Muscle layer of duodenum (tissue), 2 donors: ENCODE data around the gene LUZP1.

Experiments
- H3K27ac ChIP-seq: one replicate; pipeline ENCODE4 v1.7.0; 2013; ENCODE audit warnings: mild to moderate bottlenecking, low read length
- H3K27me3 ChIP-seq: one replicate; pipeline ENCODE4 v1.7.0; 2013; ENCODE audit warnings: low read depth, mild to moderate bottlenecking, control low read depth, low read length
- H3K36me3 ChIP-seq, 2 donors: one replicate each; pipeline ENCODE4 v1.7.0; 2013; ENCODE audit warnings: low read length in 2 of 2, control low read depth in 1 of 2, mild to moderate bottlenecking in 1 of 2; ENCODE audit not compliant: insufficient read depth in 2 of 2, control insufficient read depth in 1 of 2
- H3K4me1 ChIP-seq, 2 donors: one replicate each; pipeline ENCODE4 v1.7.0; 2013; ENCODE audit warnings: low read length in 2 of 2, mild to moderate bottlenecking in 2 of 2, control low read depth in 1 of 2, moderate library complexity in 1 of 2; ENCODE audit not compliant: insufficient read depth in 2 of 2, control insufficient read depth in 1 of 2
- H3K4me3 ChIP-seq, 2 donors: one replicate each; pipeline ENCODE4 v1.7.0; 2013; ENCODE audit warnings: low read length in 2 of 2, low read depth in 1 of 2, mild to moderate bottlenecking in 1 of 2
- H3K9me3 ChIP-seq, 2 donors: one replicate each; pipeline ENCODE4 v1.7.0; 2013; ENCODE audit warnings: low read length in 2 of 2, control low read depth in 1 of 2, mild to moderate bottlenecking in 1 of 2; ENCODE audit not compliant: control insufficient read depth in 1 of 2
- donor health status: healthy.

LUZP1 gene

DNA sequence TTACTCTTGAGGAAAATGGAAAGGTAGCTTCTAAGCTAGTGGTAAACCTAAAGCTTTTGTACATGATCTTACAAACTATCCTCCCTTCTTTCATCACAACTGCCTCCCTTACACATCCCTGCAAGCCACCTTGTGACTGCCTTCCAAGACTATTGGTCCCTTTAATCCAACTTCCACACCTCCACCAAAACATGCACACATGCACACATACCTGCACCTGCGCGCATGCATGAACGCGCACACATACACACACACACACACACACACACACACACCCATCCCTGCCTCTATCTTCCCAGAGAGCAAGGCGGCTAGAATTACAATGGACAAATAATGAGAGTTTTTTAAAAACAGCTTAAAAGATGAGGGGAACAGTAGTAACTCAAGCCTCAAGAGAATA is 58.3 kb downstream of the LUZP1 start:
- Histone ChIP-seq H3K4me3 (no peak overlapping the region), H3K4me1 (peaks cover 9 to 26% of the 10 kb centered on the region in 2 donors), H3K36me3 (peaks cover 2 to 13% of the 10 kb centered on the region in 2 donors), H3K27ac (no peak overlapping the region), H3K27me3 (no peaks in the 10 kb centered on the region), H3K9me3 (no peaks in the 10 kb centered on the region)

DNA sequence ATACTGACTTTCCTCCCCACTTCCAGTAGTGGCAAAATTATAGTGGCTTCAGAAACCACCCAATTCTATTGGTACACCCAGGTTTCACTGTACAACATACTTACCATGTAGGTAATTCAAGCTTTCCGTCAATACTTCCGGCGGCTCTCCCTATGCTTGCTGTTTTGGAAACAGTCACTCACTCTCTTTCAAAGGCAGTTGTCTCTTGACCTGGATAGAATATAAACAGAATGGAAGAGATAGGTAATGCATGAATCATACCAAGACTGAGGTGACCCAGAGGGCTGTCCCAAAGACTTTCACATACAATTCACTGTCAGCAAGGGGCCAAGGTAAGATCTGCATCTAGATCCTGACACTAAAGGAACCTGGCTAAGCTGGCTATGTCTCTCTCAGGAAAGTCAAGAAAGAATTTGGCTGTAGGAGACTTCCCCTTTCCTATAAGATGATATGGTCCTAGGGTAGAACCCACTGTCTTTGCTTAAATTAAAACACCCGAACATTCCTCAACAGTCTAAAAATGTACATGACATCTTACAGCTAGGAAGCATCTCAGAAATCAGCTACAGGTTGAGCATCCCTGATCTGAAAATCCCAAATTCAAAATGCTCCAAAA is 59.6 kb downstream of the LUZP1 start:
- Histone ChIP-seq H3K36me3 (peaks cover 2 to 13% of the 10 kb centered on the region in 2 donors), H3K4me3 (no peak overlapping the region), H3K4me1 (peaks cover 9 to 13% of the 10 kb centered on the region in 2 donors), H3K27me3 (no peaks in the 10 kb centered on the region), H3K27ac (no peak overlapping the region), H3K9me3 (no peaks in the 10 kb centered on the region)

DNA sequence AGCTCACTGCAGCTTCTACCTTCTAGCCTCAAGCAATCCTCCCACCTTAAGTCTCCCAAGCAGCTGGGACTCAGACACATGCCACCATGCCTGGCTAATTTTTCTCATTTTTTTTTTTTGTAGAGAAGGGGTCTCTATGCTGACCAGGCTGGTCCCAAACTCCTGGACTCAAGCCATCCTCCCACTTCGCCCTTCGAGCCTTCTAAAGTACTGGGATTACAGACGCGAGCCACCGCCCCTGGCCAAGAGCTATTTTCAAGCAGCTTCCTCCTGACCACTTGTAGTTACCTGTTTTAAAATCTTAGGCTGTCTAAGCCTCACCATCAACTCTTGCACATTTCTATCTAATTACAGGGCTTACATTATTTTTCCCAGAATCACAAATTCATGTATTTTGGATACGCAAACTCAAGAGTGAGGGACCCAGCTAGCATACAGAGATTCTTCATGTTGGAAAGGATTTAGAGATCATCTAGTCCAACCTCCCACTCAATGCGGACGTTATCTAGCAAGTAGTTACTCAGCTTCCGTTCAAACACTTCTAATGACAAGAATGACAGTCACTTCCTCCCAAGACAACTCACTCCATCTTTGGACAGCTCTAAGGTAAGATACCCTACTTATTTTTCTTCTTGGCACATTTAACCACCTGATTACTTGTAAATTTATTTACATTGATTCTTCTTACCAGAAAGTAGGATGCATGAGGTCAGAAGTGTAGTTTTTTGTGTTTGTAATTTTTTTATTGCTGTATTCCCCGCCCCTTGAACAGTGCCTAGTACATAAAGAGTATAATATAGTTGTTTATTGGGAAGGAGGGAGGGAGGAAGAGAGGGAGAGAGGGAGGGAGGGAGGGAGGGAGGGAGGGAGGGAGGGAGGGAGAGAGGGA is 65.4 kb downstream of the LUZP1 start:
- Histone ChIP-seq H3K9me3 (no peaks in the 10 kb centered on the region), H3K4me3 (no peak overlapping the region), H3K36me3 (peaks cover 2 to 9% of the 10 kb centered on the region in 2 donors), H3K4me1 (peaks cover 17 to 38% of the 10 kb centered on the region in 2 donors), H3K27me3 (no peaks in the 10 kb centered on the region), H3K27ac (no peak overlapping the region)

DNA sequence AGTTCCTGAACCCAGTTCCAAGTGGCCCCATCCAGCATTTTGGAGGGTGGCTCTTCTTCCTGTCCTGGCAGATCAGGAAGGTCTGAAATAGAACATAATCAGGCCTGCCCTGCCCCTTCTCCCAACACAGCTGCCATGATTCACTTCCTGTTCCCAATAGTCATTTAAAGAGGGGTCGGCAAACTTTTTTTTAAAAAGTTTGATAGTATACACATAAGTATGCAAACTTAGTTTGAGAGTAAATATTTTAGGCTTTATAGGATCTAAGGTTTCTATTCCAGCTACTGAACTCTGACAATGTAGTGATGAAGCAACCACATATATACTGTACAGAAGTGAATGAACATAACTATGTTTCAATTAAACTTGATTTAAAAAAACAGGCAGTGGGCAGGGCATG is 66.4 kb downstream of the LUZP1 start:
- no peaks in the 10 kb centered on the region for H3K27me3 ChIP-seq
- peak overlapping the region; percentile 20 for H3K27ac ChIP-seq
- no peaks in the 10 kb centered on the region for H3K9me3 ChIP-seq
- H3K36me3 ChIP-seq = peaks cover 2 to 3% of the 10 kb centered on the region in 2 donors
- peaks cover 17 to 38% of the 10 kb centered on the region in 2 donors for H3K4me1 ChIP-seq
- no peak overlapping the region for H3K4me3 ChIP-seq

DNA sequence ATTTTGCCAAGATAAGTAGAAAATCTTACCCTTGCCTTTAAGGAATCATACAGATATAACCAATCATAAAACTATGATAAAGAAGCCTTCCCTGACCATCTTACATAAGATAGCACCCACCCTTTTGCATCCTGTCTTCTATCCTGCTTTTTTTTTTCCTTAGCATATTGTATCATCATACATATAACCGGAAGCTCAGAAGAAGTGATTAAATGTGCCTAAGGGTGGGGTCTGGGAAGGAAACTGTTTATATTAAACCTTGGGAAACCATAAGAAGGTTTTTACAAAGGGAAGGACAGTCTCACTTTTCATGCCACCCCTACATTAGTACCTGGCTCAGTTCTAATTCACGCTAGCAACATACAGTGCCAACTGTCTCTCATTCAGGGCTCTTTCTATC is 66.8 kb downstream of the LUZP1 start:
- Histone ChIP-seq H3K4me3 (no peak overlapping the region), H3K36me3 (peaks cover 2 to 3% of the 10 kb centered on the region in 2 donors), H3K4me1 (peaks cover 17 to 38% of the 10 kb centered on the region in 2 donors), H3K9me3 (no peaks in the 10 kb centered on the region), H3K27me3 (no peaks in the 10 kb centered on the region), H3K27ac (peak overlapping the region; percentile 20)

DNA sequence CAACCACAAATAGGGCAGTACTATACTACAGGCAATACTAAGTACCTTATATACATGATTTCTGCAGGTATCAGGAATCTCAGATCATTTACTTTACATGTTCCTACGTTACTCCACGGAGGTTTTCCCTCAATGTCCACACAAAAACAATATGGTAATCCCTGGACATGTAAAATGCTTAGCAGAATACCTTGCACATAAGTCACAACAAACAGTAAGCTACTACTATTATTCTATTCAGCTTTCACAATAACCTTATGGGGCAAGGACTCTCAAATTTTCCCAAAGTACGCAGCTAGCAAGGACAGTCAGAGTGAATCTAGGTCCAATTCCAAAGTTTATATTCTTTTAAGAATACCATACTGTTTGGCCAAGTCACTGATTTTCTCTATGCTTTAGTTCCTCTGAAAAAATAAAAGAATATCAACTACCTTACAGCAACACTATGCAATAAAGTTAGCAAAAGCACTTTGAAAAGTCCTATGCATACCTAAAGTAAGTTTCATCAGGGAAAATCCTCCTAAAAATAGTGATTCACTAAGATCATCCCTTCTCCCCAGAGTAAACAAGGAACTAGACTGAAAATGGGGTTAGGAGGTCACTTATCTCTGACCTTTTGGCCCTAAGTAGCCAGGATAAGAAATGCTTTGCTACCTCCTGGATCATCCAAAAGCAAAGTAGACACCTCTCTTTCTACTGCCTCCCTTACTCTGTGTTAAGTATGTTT is 67.4 kb downstream of the LUZP1 start:
- H3K36me3 ChIP-seq = peaks cover 0 to 3% of the 10 kb centered on the region in 2 donors
- H3K27me3 ChIP-seq = no peaks in the 10 kb centered on the region
- H3K4me3 ChIP-seq = no peak overlapping the region
- peak overlapping the region; percentile 20 for H3K27ac ChIP-seq
- H3K9me3 ChIP-seq = no peaks in the 10 kb centered on the region
- H3K4me1 ChIP-seq = peaks cover 17 to 38% of the 10 kb centered on the region in 2 donors

DNA sequence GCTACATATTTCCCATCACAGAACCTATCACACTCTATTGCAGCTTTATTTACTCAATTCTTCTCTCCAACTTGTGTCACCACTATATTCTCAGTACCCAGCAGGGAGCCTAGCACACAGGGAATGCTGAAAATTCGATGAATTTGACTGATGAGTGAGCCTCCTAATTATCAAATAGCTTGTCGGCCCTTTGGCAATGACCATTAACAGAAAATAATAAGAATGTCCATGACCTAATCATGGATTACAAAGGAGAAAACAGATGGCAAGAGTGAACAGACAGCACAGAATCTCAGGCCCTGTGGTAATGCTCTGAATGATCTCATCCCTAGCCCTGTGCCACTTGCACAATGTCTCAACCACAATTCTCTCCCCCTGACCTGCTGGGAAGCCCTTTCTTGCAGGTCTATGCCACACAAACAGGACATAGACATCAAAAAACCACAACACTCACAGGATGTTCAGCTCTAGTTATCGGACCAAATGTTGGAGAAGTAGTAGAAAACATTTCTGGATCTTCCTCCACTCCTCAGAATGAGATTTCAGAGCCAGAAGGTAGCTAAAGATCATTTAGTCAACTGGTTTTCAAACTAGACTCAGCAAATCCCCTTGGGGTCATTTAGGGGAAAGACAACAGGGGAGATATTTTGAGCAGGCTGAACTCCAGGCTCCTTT is 68.4 kb downstream of the LUZP1 start:
- Histone ChIP-seq H3K27ac (peak overlapping the region; percentile 65), H3K9me3 (no peaks in the 10 kb centered on the region), H3K4me3 (no peak overlapping the region), H3K27me3 (no peaks in the 10 kb centered on the region), H3K4me1 (peaks cover 17 to 38% of the 10 kb centered on the region in 2 donors), H3K36me3 (peaks cover 0 to 3% of the 10 kb centered on the region in 2 donors)

DNA sequence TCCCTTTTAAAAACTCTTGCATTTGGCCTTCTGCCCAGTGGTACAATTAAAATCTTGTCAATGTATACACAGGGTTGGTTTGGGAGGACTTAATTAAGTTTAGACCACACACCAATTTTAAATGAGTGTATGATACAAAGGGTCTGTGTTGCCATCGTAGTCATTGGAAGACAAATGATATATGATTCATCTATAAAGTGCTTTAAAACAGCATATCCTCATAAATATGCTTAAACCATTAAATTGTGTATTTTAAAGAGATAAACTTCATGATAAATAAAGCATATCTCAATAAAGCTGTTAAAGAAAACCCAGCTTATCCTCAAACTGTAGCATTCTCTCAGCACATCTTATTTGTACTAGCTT is 69.5 kb downstream of the LUZP1 start:
- H3K27ac ChIP-seq = peak overlapping the region; percentile 65
- no peak overlapping the region for H3K4me3 ChIP-seq

DNA sequence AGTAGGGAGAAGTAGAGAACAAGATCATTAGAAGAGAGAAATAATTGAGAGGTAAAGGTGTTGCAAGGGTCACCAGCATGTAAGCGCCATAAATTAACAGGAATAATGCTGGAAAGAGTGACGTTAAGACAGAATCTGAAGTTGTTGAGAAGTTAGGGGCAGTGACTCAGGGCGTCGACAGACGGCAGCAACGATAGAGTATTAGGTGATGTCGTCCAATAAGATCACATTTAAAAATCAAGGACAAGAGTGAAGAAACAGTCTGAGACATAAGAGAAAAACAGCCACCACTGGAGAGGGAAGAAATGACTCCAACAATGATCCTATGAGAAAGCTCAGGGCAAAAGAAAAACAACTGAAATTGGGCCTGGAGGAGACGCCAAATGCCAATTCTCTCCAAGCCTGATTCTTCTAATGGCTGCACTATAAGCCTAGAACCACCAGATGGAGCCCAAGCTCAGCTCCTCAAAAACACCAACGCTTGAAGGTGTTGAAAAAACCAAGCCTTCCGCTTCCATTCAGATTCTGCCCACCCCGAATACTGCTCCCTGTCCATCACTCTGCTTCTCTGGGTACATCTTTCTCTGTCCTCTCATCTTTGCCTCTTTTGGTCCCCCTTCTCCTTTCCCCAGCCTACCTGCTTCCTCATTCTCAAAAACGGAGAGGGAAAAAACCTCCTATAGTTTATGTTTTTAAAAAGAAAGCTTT is 70.0 kb downstream of the LUZP1 start:
- no peaks in the 10 kb centered on the region for H3K9me3 ChIP-seq
- no peaks in the 10 kb centered on the region for H3K27me3 ChIP-seq
- peaks cover 6 to 9% of the 10 kb centered on the region in 2 donors for H3K36me3 ChIP-seq
- H3K27ac ChIP-seq = peak overlapping the region; percentile 21
- peaks cover 17 to 38% of the 10 kb centered on the region in 2 donors for H3K4me1 ChIP-seq
- H3K4me3 ChIP-seq = no peak overlapping the region

More for the DNA sequence above, 69.5 kb downstream of the LUZP1 start:
- Histone ChIP-seq H3K27me3 (no peaks in the 10 kb centered on the region), H3K9me3 (no peaks in the 10 kb centered on the region), H3K4me1 (peaks cover 17 to 38% of the 10 kb centered on the region in 2 donors), H3K36me3 (peaks cover under 1 to 3% of the 10 kb centered on the region in 2 donors)

DNA sequence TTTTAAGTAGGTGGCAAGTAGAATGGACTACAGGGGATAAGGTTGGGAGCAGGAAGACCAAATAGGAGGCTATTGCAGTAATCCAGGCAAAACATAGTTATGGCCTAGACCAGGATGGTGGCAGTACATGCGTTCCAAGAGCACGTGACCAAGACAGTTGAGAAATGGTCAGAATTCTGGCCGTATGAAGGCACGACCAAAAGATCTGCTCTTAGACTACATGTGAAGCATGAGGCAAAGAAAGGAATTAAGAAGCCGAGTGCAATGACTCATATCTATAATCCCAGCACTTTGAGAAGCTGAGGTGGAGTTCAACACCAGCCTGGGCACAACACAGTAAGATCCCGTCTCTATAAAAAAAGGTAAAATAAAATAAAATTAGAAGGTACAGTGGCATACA is 71.3 kb downstream of the LUZP1 start:
- Histone ChIP-seq H3K4me1 (peaks cover 14 to 25% of the 10 kb centered on the region in 2 donors), H3K4me3 (no peak overlapping the region), H3K36me3 (peaks cover 19 to 22% of the 10 kb centered on the region in 2 donors), H3K27ac (no peak overlapping the region), H3K9me3 (no peaks in the 10 kb centered on the region), H3K27me3 (no peaks in the 10 kb centered on the region)
